Measurements from ENCODE around the gene MYO5A.

DNA sequence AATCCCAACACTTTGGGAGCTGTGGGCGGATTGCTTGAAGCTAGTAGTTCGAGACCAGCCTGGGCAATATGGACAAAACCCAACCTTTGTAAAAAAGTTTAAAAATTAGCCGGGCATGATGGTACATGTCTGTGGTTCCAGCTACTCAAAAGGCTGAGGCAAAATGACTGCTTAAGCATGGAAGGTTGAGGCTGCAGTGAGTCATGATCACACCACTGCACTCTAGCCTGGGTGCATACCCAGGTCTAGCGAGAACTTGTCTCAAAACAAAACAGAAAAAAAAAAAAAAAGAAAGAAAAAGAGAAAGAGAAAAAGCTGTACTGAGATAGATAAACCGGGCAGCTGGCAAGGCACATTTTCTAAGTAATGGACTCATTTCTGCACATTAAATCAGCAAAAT, 29.5 kb upstream of the MYO5A start:
- TF ChIP-seq, protein P1, sequence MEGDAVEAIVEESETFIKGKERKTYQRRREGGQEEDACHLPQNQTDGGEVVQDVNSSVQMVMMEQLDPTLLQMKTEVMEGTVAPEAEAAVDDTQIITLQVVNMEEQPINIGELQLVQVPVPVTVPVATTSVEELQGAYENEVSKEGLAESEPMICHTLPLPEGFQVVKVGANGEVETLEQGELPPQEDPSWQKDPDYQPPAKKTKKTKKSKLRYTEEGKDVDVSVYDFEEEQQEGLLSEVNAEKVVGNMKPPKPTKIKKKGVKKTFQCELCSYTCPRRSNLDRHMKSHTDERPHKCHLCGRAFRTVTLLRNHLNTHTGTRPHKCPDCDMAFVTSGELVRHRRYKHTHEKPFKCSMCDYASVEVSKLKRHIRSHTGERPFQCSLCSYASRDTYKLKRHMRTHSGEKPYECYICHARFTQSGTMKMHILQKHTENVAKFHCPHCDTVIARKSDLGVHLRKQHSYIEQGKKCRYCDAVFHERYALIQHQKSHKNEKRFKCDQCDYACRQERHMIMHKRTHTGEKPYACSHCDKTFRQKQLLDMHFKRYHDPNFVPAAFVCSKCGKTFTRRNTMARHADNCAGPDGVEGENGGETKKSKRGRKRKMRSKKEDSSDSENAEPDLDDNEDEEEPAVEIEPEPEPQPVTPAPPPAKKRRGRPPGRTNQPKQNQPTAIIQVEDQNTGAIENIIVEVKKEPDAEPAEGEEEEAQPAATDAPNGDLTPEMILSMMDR (IDR thresholded peaks at IDR 0.05): no peak
- TF ChIP-seq POLR2A (IDR thresholded peaks at IDR 0.05): no peak

All from Peyer's patch (tissue), 4 donors.